Measurements from ENCODE around the gene PRSS8.
"Not testable (repeated sequence)": the region's sequence is repeated elsewhere in the genome, so short reads cannot be mapped to it uniquely, and the experiment has no call there.

PRSS8 gene

GRCh38 chr16:31100876-31101641, 34.5 kb downstream of the PRSS8 start:
- H3K4me3 ChIP-seq (ENCODE audit: insufficient read depth, low read depth, low read length); H3K27me3 ChIP-seq (ENCODE audit: control insufficient read depth, insufficient read depth, low read length, poor library complexity, severe bottlenecking); H3K27ac ChIP-seq (ENCODE audit: insufficient read depth, low read depth, low read length, poor library complexity, severe bottlenecking); H3K9me3 ChIP-seq (ENCODE audit: control insufficient read depth, low read length); H3K36me3 ChIP-seq (ENCODE audit: control insufficient read depth, insufficient read depth, low read length); H3K4me1 ChIP-seq (ENCODE audit: control insufficient read depth, insufficient read depth, low read length): not testable (repeated sequence)
- WGBS, 2 experiments, result 82 to 85% methylated on average over 13 of the region's 13 CpGs

- Histone ChIP-seq H3K27ac (ENCODE audit: insufficient read depth, low read depth, low read length, poor library complexity, severe bottlenecking) (no peak overlapping the region), H3K36me3 (ENCODE audit: control insufficient read depth, insufficient read depth, low read length) (no peaks in the 10 kb centered on the region), H3K27me3 (ENCODE audit: control insufficient read depth, insufficient read depth, low read length, poor library complexity, severe bottlenecking) (no peaks in the 10 kb centered on the region), H3K9me3 (ENCODE audit: control insufficient read depth, low read length) (no peaks in the 10 kb centered on the region), H3K4me3 (ENCODE audit: insufficient read depth, low read depth, low read length) (no peak overlapping the region), H3K4me1 (ENCODE audit: control insufficient read depth, insufficient read depth, low read length) (no peaks in the 10 kb centered on the region)
- 74 to 77% methylated on average over 4 of the region's 4 CpGs for WGBS, 2 experiments
Observed at GRCh38 chr16:31099860-31100638, 35.5 kb downstream of the PRSS8 start.

- Histone ChIP-seq H3K4me1 (ENCODE audit: control insufficient read depth, insufficient read depth, low read length) (no peaks in the 10 kb centered on the region), H3K27me3 (ENCODE audit: control insufficient read depth, insufficient read depth, low read length, poor library complexity, severe bottlenecking) (no peaks in the 10 kb centered on the region), H3K27ac (ENCODE audit: insufficient read depth, low read depth, low read length, poor library complexity, severe bottlenecking) (peak within 1 kb of the TSS; percentile 40), H3K9me3 (ENCODE audit: control insufficient read depth, low read length) (no peaks in the 10 kb centered on the region), H3K36me3 (ENCODE audit: control insufficient read depth, insufficient read depth, low read length) (peaks cover 10% of the 10 kb centered on the region), H3K4me3 (ENCODE audit: insufficient read depth, low read depth, low read length) (peak within 1 kb of the TSS; percentile 68)
- 0 to 1% methylated on average over 69 of the region's 69 CpGs for WGBS, 2 experiments
Observed at GRCh38 chr16:31094424-31095120, 41.0 kb downstream of the PRSS8 start, which contains the start of gene VKORC1. Gene VKORC1 (minus strand): TSS chr16:31094797. CDS start chr16:31094729, 68 bp downstream.

- peak overlapping the region; percentile 40 for H3K27ac ChIP-seq (ENCODE audit: insufficient read depth, low read depth, low read length, poor library complexity, severe bottlenecking)
- H3K36me3 ChIP-seq (ENCODE audit: control insufficient read depth, insufficient read depth, low read length), result peaks cover 13% of the 10 kb centered on the region
- peak overlapping the region; percentile 68 for H3K4me3 ChIP-seq (ENCODE audit: insufficient read depth, low read depth, low read length)
- WGBS, 2 experiments, result 0 to 1% methylated on average over 20 of the region's 20 CpGs
- H3K9me3 ChIP-seq (ENCODE audit: control insufficient read depth, low read length), result no peaks in the 10 kb centered on the region
- no peaks in the 10 kb centered on the region for H3K4me1 ChIP-seq (ENCODE audit: control insufficient read depth, insufficient read depth, low read length)
- H3K27me3 ChIP-seq (ENCODE audit: control insufficient read depth, insufficient read depth, low read length, poor library complexity, severe bottlenecking), result no peaks in the 10 kb centered on the region
Observed at GRCh38 chr16:31094088-31094423, 41.5 kb downstream of the PRSS8 start.

GRCh38 chr16:31093132-31093703, 42.3 kb downstream of the PRSS8 start:
- WGBS, 2 experiments, result 18 to 20% methylated on average over 13 to 17 of the region's 17 CpGs
- Histone ChIP-seq H3K27me3 (ENCODE audit: control insufficient read depth, insufficient read depth, low read length, poor library complexity, severe bottlenecking) (no peaks in the 10 kb centered on the region), H3K4me3 (ENCODE audit: insufficient read depth, low read depth, low read length) (peak overlapping the region; percentile 68), H3K4me1 (ENCODE audit: control insufficient read depth, insufficient read depth, low read length) (no peaks in the 10 kb centered on the region), H3K27ac (ENCODE audit: insufficient read depth, low read depth, low read length, poor library complexity, severe bottlenecking) (no peak overlapping the region), H3K9me3 (ENCODE audit: control insufficient read depth, low read length) (no peaks in the 10 kb centered on the region), H3K36me3 (ENCODE audit: control insufficient read depth, insufficient read depth, low read length) (peaks cover 18% of the 10 kb centered on the region)

GRCh38 chr16:31092330-31092729, 43.2 kb downstream of the PRSS8 start:
- H3K27me3 ChIP-seq (ENCODE audit: control insufficient read depth, insufficient read depth, low read length, poor library complexity, severe bottlenecking), result no peaks in the 10 kb centered on the region
- H3K4me1 ChIP-seq (ENCODE audit: control insufficient read depth, insufficient read depth, low read length), result no peaks in the 10 kb centered on the region
- WGBS, 2 experiments, result 96 to 97% methylated on average over 5 of the region's 5 CpGs
- H3K27ac ChIP-seq (ENCODE audit: insufficient read depth, low read depth, low read length, poor library complexity, severe bottlenecking), result no peak overlapping the region
- peaks cover 18% of the 10 kb centered on the region for H3K36me3 ChIP-seq (ENCODE audit: control insufficient read depth, insufficient read depth, low read length)
- no peaks in the 10 kb centered on the region for H3K9me3 ChIP-seq (ENCODE audit: control insufficient read depth, low read length)
- H3K4me3 ChIP-seq (ENCODE audit: insufficient read depth, low read depth, low read length), result no peak overlapping the region

GRCh38 chr16:31090540-31090939, 45.0 kb downstream of the PRSS8 start:
- Histone ChIP-seq H3K4me1 (ENCODE audit: control insufficient read depth, insufficient read depth, low read length) (no peaks in the 10 kb centered on the region), H3K36me3 (ENCODE audit: control insufficient read depth, insufficient read depth, low read length) (peaks cover 18% of the 10 kb centered on the region), H3K27me3 (ENCODE audit: control insufficient read depth, insufficient read depth, low read length, poor library complexity, severe bottlenecking) (no peaks in the 10 kb centered on the region), H3K9me3 (ENCODE audit: control insufficient read depth, low read length) (no peaks in the 10 kb centered on the region), H3K4me3 (ENCODE audit: insufficient read depth, low read depth, low read length) (no peak overlapping the region), H3K27ac (ENCODE audit: insufficient read depth, low read depth, low read length, poor library complexity, severe bottlenecking) (no peak overlapping the region)
- WGBS, 2 experiments, result 86 to 92% methylated on average over 2 of the region's 2 CpGs

GRCh38 chr16:31089199-31089598, 46.3 kb downstream of the PRSS8 start:
- 95 to 96% methylated on average over 8 of the region's 8 CpGs for WGBS, 2 experiments
- H3K9me3 ChIP-seq (ENCODE audit: control insufficient read depth, low read length), result no peaks in the 10 kb centered on the region
- H3K27me3 ChIP-seq (ENCODE audit: control insufficient read depth, insufficient read depth, low read length, poor library complexity, severe bottlenecking), result no peaks in the 10 kb centered on the region
- H3K4me1 ChIP-seq (ENCODE audit: control insufficient read depth, insufficient read depth, low read length), result no peaks in the 10 kb centered on the region
- H3K4me3 ChIP-seq (ENCODE audit: insufficient read depth, low read depth, low read length), result no peak overlapping the region
- H3K36me3 ChIP-seq (ENCODE audit: control insufficient read depth, insufficient read depth, low read length), result peaks cover 18% of the 10 kb centered on the region
- H3K27ac ChIP-seq (ENCODE audit: insufficient read depth, low read depth, low read length, poor library complexity, severe bottlenecking), result no peak overlapping the region

- H3K4me3 ChIP-seq (ENCODE audit: insufficient read depth, low read depth, low read length), result no peak within 1 kb of the TSS
- no peak within 1 kb of the TSS for H3K27ac ChIP-seq (ENCODE audit: insufficient read depth, low read depth, low read length, poor library complexity, severe bottlenecking)
- 92% methylated on average over 15 of the region's 15 CpGs for WGBS, 2 experiments
- H3K27me3 ChIP-seq (ENCODE audit: control insufficient read depth, insufficient read depth, low read length, poor library complexity, severe bottlenecking), result no peaks in the 10 kb centered on the region
- H3K4me1 ChIP-seq (ENCODE audit: control insufficient read depth, insufficient read depth, low read length), result no peaks in the 10 kb centered on the region
- H3K9me3 ChIP-seq (ENCODE audit: control insufficient read depth, low read length), result no peaks in the 10 kb centered on the region
- H3K36me3 ChIP-seq (ENCODE audit: control insufficient read depth, insufficient read depth, low read length), result peaks cover 18% of the 10 kb centered on the region
Observed at GRCh38 chr16:31088459-31089183, 46.9 kb downstream of the PRSS8 start, which contains the start of gene PRSS53. Gene PRSS53 (minus strand): TSS chr16:31088943. CDS start chr16:31088809, 134 bp downstream.

All from ectodermal cell (in vitro differentiated cells).